ENCODE data around the gene TAF11L3. TPM values are rescaled to one million over a fixed set of nuclear protein-coding genes. Genes with fewer than 3 reads are reported as not detected.
"Not testable (repeated sequence)": the region's sequence is repeated elsewhere in the genome, so short reads cannot be mapped to it uniquely, and the experiment has no call there.

TAF11L3 gene
- total and polyA plus RNA-seq, 2 experiments from 2014 or later, result not detected

GRCh38 chr5:17482790-17483189 lies 35.4 kb upstream of the TAF11L3 start:
- no peaks in the 10 kb centered on the region for H3K9me3 ChIP-seq (ENCODE audit: low read depth)
- DNase-seq (ENCODE audit: low read depth in 1 of 2, low spot score in 1 of 2), result no peak
- H3K4me3 ChIP-seq, result no peak overlapping the region
- no peaks in the 10 kb centered on the region for H3K36me3 ChIP-seq
- no peak overlapping the region for H3K27ac ChIP-seq
- no peaks in the 10 kb centered on the region for H3K4me1 ChIP-seq (ENCODE audit: low read depth)
- H3K27me3 ChIP-seq, result peaks cover 12% of the 10 kb centered on the region
- no peak for TF ChIP-seq CTCF (IDR thresholded peaks at IDR 0.05; ENCODE audit: low read depth, low read length)

GRCh38 chr5:17486464-17487173 lies 31.5 kb upstream of the TAF11L3 start:
- not testable (repeated sequence) for H3K4me1 ChIP-seq (ENCODE audit: low read depth); H3K9me3 ChIP-seq (ENCODE audit: low read depth); H3K27me3 ChIP-seq; H3K27ac ChIP-seq; DNase-seq (ENCODE audit: low read depth in 1 of 2, low spot score in 1 of 2); H3K36me3 ChIP-seq; H3K4me3 ChIP-seq

- Histone ChIP-seq H3K9me3 (ENCODE audit: low read depth) (no peaks in the 10 kb centered on the region), H3K4me1 (ENCODE audit: low read depth) (no peaks in the 10 kb centered on the region), H3K27me3 (peaks cover 4% of the 10 kb centered on the region), H3K27ac (no peak overlapping the region), H3K36me3 (no peaks in the 10 kb centered on the region), H3K4me3 (no peak overlapping the region)
- no peak for TF ChIP-seq CTCF (IDR thresholded peaks at IDR 0.05; ENCODE audit: low read depth, low read length)
- DNase-seq (ENCODE audit: low read depth in 1 of 2, low spot score in 1 of 2), result no peak
Observed at GRCh38 chr5:17487174-17487512, 31.0 kb upstream of the TAF11L3 start.

GRCh38 chr5:17491257-17491656 lies 26.9 kb upstream of the TAF11L3 start:
- not testable (repeated sequence) for H3K27ac ChIP-seq; H3K9me3 ChIP-seq (ENCODE audit: low read depth); H3K27me3 ChIP-seq; H3K4me3 ChIP-seq; H3K36me3 ChIP-seq; DNase-seq (ENCODE audit: low read depth in 1 of 2, low spot score in 1 of 2); H3K4me1 ChIP-seq (ENCODE audit: low read depth)

- H3K27me3 ChIP-seq, result peaks cover 4% of the 10 kb centered on the region
- TF ChIP-seq CTCF (IDR thresholded peaks at IDR 0.05; ENCODE audit: low read depth, low read length), result no peak
- no peak overlapping the region for H3K27ac ChIP-seq
- H3K36me3 ChIP-seq, result no peaks in the 10 kb centered on the region
- no peaks in the 10 kb centered on the region for H3K9me3 ChIP-seq (ENCODE audit: low read depth)
- DNase-seq (ENCODE audit: low read depth in 1 of 2, low spot score in 1 of 2), result no peak
- no peak overlapping the region for H3K4me3 ChIP-seq
- no peaks in the 10 kb centered on the region for H3K4me1 ChIP-seq (ENCODE audit: low read depth)
Observed at GRCh38 chr5:17492770-17493169, 25.4 kb upstream of the TAF11L3 start.

GRCh38 chr5:17497446-17497845 lies 20.7 kb upstream of the TAF11L3 start:
- H3K27ac ChIP-seq, result no peak overlapping the region
- H3K9me3 ChIP-seq (ENCODE audit: low read depth), result no peaks in the 10 kb centered on the region
- H3K4me3 ChIP-seq, result no peak overlapping the region
- no peaks in the 10 kb centered on the region for H3K36me3 ChIP-seq
- H3K4me1 ChIP-seq (ENCODE audit: low read depth), result no peaks in the 10 kb centered on the region
- H3K27me3 ChIP-seq, result no peaks in the 10 kb centered on the region
- no peak for TF ChIP-seq CTCF (IDR thresholded peaks at IDR 0.05; ENCODE audit: low read depth, low read length)
- DNase-seq (ENCODE audit: low read depth in 1 of 2, low spot score in 1 of 2), result no peak

- H3K36me3 ChIP-seq; H3K4me1 ChIP-seq (ENCODE audit: low read depth); H3K27me3 ChIP-seq; H3K4me3 ChIP-seq; H3K9me3 ChIP-seq (ENCODE audit: low read depth); DNase-seq (ENCODE audit: low read depth in 1 of 2, low spot score in 1 of 2); H3K27ac ChIP-seq: not testable (repeated sequence)
Observed at GRCh38 chr5:17497931-17498330, 20.2 kb upstream of the TAF11L3 start, which contains the start of gene TAF11L2. TAF11L2 (plus strand) TSS chr5:17498231.

All from cardiac muscle cell (in vitro differentiated cells and primary cell).